H1 (cell line): ENCODE data around the gene PLB1.

Source experiments
- ASH2L ChIP-seq: fragments of 200-600, 300-600 bp; sonication (generic); IDR thresholded peaks from one replicate; pipeline ENCODE4 v1.7.1; 2017; ENCODE audit warnings: low read length
- CBX5 ChIP-seq: fragments of 300-800, 300-1000 bp; sonication (generic); IDR thresholded peaks from 2 replicates; pipeline ENCODE4 v1.7.1; 2016; ENCODE audit warnings: antibody characterized with exemption, low read length, low read depth
- CEBPB ChIP-seq: IDR thresholded peaks from 2 replicates; pipeline ENCODE4 v1.6.1; 2012; ENCODE audit warnings: low read depth, low read length
- EP300 ChIP-seq, 2 experiments: IDR thresholded peaks; 1 replicate in 1 of 2; 2 replicates in 1 of 2; pipeline ENCODE4 v1.6.1; 2011 to 2012; ENCODE audit warnings: low read depth in 2 of 2, low read length in 2 of 2, mild to moderate bottlenecking in 2 of 2, borderline replicate concordance in 1 of 2, inconsistent platforms in 1 of 2, moderate library complexity in 1 of 2
- EZH2 ChIP-seq: fragments of 200-600 bp; sonication (generic); IDR thresholded peaks from 2 replicates; pipeline ENCODE4 v1.7.1; 2012; ENCODE audit warnings: low read depth, mild to moderate bottlenecking, moderate library complexity, low read length, inconsistent platforms; ENCODE audit not compliant: severe bottlenecking
- GTF2F1 ChIP-seq: IDR thresholded peaks from 2 replicates; pipeline ENCODE4 v1.6.1; 2012; ENCODE audit warnings: low read depth, low read length, improper control_type of control experiment, borderline replicate concordance
- POLR2A ChIP-seq, 2 experiments: IDR thresholded peaks; 1 replicate in 1 of 2; 2 replicates in 1 of 2; pipeline ENCODE4 v1.6.1; 2011; ENCODE audit warnings: low read depth in 2 of 2, low read length in 2 of 2, mild to moderate bottlenecking in 2 of 2; ENCODE audit errors: control extremely low read depth in 1 of 2
- SIN3A ChIP-seq, 2 experiments: IDR thresholded peaks in 1 of 2; conservative IDR thresholded peaks in 1 of 2; 2 replicates each; pipeline ENCODE4 v1.6.1; 2011 to 2012; ENCODE audit warnings: low read length in 2 of 2, improper control_type of control experiment in 1 of 2, low read depth in 1 of 2, mild to moderate bottlenecking in 1 of 2
- TAF1 ChIP-seq: IDR thresholded peaks from 2 replicates; pipeline ENCODE4 v1.6.1; 2011; ENCODE audit warnings: mild to moderate bottlenecking, low read depth, low read length
- TF ChIP-seq, protein P1 (sequence below): IDR thresholded peaks from 2 replicates; pipeline ENCODE4 v1.6.1; 2012; ENCODE audit warnings: low read length, inconsistent platforms
- TF ChIP-seq, protein P2 (sequence below): IDR thresholded peaks from 2 replicates; pipeline ENCODE4 v1.6.1; 2011; ENCODE audit warnings: low read length, improper control_type of control experiment
- TF ChIP-seq, protein P3 (sequence below), 3 experiments: IDR thresholded peaks; 1 replicate in 2 of 3; 2 replicates in 1 of 3; pipeline versions ENCODE4 v1.5.1 to v1.6.1; 2011; ENCODE audit warnings: low read length in 3 of 3, mild to moderate bottlenecking in 3 of 3, inconsistent platforms in 2 of 3, low read depth in 1 of 3, moderate library complexity in 1 of 3; ENCODE audit not compliant: insufficient read depth in 1 of 3; ENCODE audit errors: control extremely low read depth in 1 of 3

DNA sequence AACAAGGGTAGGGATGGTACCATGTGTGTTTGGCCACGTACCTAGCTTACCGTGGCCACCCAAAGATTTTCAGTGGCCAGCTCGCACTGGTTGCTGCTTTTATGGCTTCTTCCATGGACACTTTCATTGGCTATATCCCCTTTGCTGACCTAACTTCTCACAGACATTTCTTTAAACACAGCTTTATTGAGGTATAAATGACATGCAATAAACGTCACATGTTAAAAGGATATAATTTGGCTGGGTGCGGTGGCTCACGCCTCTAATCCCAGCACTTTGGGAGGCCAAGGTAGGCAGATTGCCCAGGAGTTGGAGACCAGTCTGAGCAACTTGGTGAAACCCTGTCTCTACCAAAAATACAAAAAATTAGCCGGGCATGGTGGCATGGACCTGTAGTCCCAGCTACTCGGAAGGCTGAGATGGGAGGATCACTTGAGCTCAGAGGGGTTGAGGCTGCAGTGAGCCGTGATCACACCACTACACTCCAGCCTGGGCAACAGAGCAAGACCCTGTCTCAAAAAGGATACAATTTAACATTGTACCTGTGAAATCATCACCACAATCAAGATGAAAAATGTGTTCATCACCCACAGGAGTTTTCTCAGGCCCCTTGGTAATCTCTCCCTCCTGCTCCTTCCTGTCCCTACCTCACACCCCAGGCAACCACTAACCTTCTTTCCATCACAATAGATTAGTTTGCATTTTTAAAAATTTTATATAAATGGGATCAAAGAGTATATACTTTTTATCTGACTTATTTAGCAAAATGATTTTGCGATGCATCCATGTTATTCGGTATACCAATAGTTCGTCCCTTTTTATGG, 127.9 kb downstream of the PLB1 start:
- TF ChIP-seq, protein P1, sequence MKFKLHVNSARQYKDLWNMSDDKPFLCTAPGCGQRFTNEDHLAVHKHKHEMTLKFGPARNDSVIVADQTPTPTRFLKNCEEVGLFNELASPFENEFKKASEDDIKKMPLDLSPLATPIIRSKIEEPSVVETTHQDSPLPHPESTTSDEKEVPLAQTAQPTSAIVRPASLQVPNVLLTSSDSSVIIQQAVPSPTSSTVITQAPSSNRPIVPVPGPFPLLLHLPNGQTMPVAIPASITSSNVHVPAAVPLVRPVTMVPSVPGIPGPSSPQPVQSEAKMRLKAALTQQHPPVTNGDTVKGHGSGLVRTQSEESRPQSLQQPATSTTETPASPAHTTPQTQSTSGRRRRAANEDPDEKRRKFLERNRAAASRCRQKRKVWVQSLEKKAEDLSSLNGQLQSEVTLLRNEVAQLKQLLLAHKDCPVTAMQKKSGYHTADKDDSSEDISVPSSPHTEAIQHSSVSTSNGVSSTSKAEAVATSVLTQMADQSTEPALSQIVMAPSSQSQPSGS = no peak
- TF ChIP-seq, protein P2, sequence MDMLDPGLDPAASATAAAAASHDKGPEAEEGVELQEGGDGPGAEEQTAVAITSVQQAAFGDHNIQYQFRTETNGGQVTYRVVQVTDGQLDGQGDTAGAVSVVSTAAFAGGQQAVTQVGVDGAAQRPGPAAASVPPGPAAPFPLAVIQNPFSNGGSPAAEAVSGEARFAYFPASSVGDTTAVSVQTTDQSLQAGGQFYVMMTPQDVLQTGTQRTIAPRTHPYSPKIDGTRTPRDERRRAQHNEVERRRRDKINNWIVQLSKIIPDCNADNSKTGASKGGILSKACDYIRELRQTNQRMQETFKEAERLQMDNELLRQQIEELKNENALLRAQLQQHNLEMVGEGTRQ = no peak
- no peak for TF ChIP-seq POLR2A (IDR thresholded peaks at IDR 0.05; ENCODE audit: control extremely low read depth in 1 of 2, low read depth in 2 of 2, low read length in 2 of 2)
- TF ChIP-seq GTF2F1 = no peak
- TF ChIP-seq, protein P3, sequence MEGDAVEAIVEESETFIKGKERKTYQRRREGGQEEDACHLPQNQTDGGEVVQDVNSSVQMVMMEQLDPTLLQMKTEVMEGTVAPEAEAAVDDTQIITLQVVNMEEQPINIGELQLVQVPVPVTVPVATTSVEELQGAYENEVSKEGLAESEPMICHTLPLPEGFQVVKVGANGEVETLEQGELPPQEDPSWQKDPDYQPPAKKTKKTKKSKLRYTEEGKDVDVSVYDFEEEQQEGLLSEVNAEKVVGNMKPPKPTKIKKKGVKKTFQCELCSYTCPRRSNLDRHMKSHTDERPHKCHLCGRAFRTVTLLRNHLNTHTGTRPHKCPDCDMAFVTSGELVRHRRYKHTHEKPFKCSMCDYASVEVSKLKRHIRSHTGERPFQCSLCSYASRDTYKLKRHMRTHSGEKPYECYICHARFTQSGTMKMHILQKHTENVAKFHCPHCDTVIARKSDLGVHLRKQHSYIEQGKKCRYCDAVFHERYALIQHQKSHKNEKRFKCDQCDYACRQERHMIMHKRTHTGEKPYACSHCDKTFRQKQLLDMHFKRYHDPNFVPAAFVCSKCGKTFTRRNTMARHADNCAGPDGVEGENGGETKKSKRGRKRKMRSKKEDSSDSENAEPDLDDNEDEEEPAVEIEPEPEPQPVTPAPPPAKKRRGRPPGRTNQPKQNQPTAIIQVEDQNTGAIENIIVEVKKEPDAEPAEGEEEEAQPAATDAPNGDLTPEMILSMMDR (IDR thresholded peaks at IDR 0.05; ENCODE audit: control extremely low read depth in 1 of 3, insufficient read depth in 1 of 3, low read depth in 1 of 3, low read length in 3 of 3) = no peak
- no peak for TF ChIP-seq SIN3A (conservative IDR thresholded peaks at IDR 0.05 in 1 of 2, IDR thresholded peaks at IDR 0.05 in 1 of 2; ENCODE audit: low read depth in 1 of 2, low read length in 2 of 2)
- TF ChIP-seq EP300 (IDR thresholded peaks at IDR 0.05; ENCODE audit: borderline replicate concordance in 1 of 2, low read depth in 2 of 2, low read length in 2 of 2) = no peak
- TF ChIP-seq ASH2L = no peak
- no peak for TF ChIP-seq CBX5
- no peak for TF ChIP-seq EZH2
- no peak for TF ChIP-seq TAF1
- no peak for TF ChIP-seq CEBPB
